Neural progenitor cell (in vitro differentiated cells): Measurements from ENCODE around the gene STAT3.

ENCODE experiments used
- CTCF ChIP-seq: fragments of 200-600 bp; sonication (generic); IDR thresholded peaks from 2 replicates; pipeline ENCODE4 v1.5.1; 2017; ENCODE audit warnings: antibody characterized with exemption, mild to moderate bottlenecking
- EZH2 ChIP-seq: fragments of 200-600 bp; sonication (generic); IDR thresholded peaks from 2 replicates; pipeline ENCODE4 v1.6.1; 2017; ENCODE audit warnings: antibody characterized with exemption, mild to moderate bottlenecking, moderate library complexity
- EZH2phosphoT487 ChIP-seq: fragments of 200-600 bp; sonication (generic); IDR thresholded peaks from 2 replicates; pipeline ENCODE4 v1.6.1; 2017; ENCODE audit warnings: antibody characterized with exemption

GRCh38 chr17:42365136-42365535 lies 23.1 kb downstream of the STAT3 start:
- TF ChIP-seq CTCF (no peak), EZH2phosphoT487 (no peak), EZH2 (no peak)
